BLaER1 (cell line): ENCODE measurements around the gene MDFIC2.
"Not testable (repeated sequence)": the region's sequence is repeated elsewhere in the genome, so short reads cannot be mapped to it uniquely, and the experiment has no call there.

ENCODE experiments used
- H3K27ac ChIP-seq: shearing (Covaris generic); formaldehyde crosslinking; 2 replicates; pipeline ENCODE4 v1.8.1; 2022
- H3K27me3 ChIP-seq: shearing (Covaris generic); formaldehyde crosslinking; 2 replicates; pipeline ENCODE4 v1.8.1; 2022
- H3K36me3 ChIP-seq: shearing (Covaris generic); formaldehyde crosslinking; 2 replicates; pipeline ENCODE4 v1.8.1; 2022
- H3K4me1 ChIP-seq: shearing (Covaris generic); formaldehyde crosslinking; 2 replicates; pipeline ENCODE4 v1.8.1; 2022
- H3K4me2 ChIP-seq: shearing (Covaris generic); formaldehyde crosslinking; 2 replicates; pipeline ENCODE4 v1.8.1; 2022
- H3K4me3 ChIP-seq: shearing (Covaris generic); formaldehyde crosslinking; 2 replicates; pipeline ENCODE4 v1.8.1; 2022
- H3K9ac ChIP-seq: shearing (Covaris generic); formaldehyde crosslinking; 2 replicates; pipeline ENCODE4 v1.8.1; 2022
- H3K9me3 ChIP-seq: shearing (Covaris generic); formaldehyde crosslinking; 2 replicates; pipeline ENCODE4 v1.8.1; 2022
- H4K20me1 ChIP-seq: shearing (Covaris generic); formaldehyde crosslinking; 2 replicates; pipeline ENCODE4 v1.8.1; 2022
- Cebpa-rat ChIP-seq: shearing (Covaris generic); IDR thresholded peaks from 2 replicates; pipeline ENCODE4 v1.8.1; 2022

Gene MDFIC2

GRCh38 chr3:70309591-70309990, 2.8 kb downstream of the MDFIC2 start:
- Histone ChIP-seq H3K4me1 (no peaks in the 10 kb centered on the region), H4K20me1 (no peaks in the 10 kb centered on the region), H3K36me3 (no peaks in the 10 kb centered on the region), H3K9me3 (no peaks in the 10 kb centered on the region), H3K4me3 (no peak overlapping the region), H3K9ac (no peak overlapping the region), H3K27me3 (no peaks in the 10 kb centered on the region), H3K4me2 (no peak overlapping the region), H3K27ac (no peak overlapping the region)
- no peak for TF ChIP-seq Cebpa-rat

- Histone ChIP-seq H3K36me3 (no peaks in the 10 kb centered on the region), H3K9ac (no peak overlapping the region), H3K4me3 (no peak overlapping the region), H3K27ac (no peak overlapping the region), H4K20me1 (no peaks in the 10 kb centered on the region), H3K9me3 (no peaks in the 10 kb centered on the region), H3K4me1 (no peaks in the 10 kb centered on the region), H3K4me2 (no peak overlapping the region), H3K27me3 (no peaks in the 10 kb centered on the region)
- no peak for TF ChIP-seq Cebpa-rat
These were observed 3.7 kb downstream of the MDFIC2 start for GRCh38 chr3:70308760-70309159.

- Histone ChIP-seq H4K20me1 (no peaks in the 10 kb centered on the region), H3K9me3 (no peaks in the 10 kb centered on the region), H3K27me3 (no peaks in the 10 kb centered on the region), H3K4me1 (no peaks in the 10 kb centered on the region), H3K9ac (no peak overlapping the region), H3K4me3 (no peak overlapping the region), H3K36me3 (no peaks in the 10 kb centered on the region), H3K27ac (no peak overlapping the region), H3K4me2 (no peak overlapping the region)
- TF ChIP-seq Cebpa-rat: no peak
These were observed 5.7 kb downstream of the MDFIC2 start for GRCh38 chr3:70306736-70307135.

GRCh38 chr3:70298385-70298784, 14.1 kb downstream of the MDFIC2 start:
- no peaks in the 10 kb centered on the region for H3K4me1 ChIP-seq
- no peak overlapping the region for H3K27ac ChIP-seq
- H3K27me3 ChIP-seq: no peaks in the 10 kb centered on the region
- H3K9ac ChIP-seq: no peak overlapping the region
- TF ChIP-seq Cebpa-rat: no peak
- no peaks in the 10 kb centered on the region for H4K20me1 ChIP-seq
- no peaks in the 10 kb centered on the region for H3K36me3 ChIP-seq
- H3K4me3 ChIP-seq: no peak overlapping the region
- H3K4me2 ChIP-seq: no peak overlapping the region
- H3K9me3 ChIP-seq: no peaks in the 10 kb centered on the region

GRCh38 chr3:70291097-70291482, 21.3 kb downstream of the MDFIC2 start:
- H3K27ac ChIP-seq: no peak overlapping the region
- no peaks in the 10 kb centered on the region for H3K9me3 ChIP-seq
- no peaks in the 10 kb centered on the region for H3K36me3 ChIP-seq
- no peak for TF ChIP-seq Cebpa-rat
- no peaks in the 10 kb centered on the region for H4K20me1 ChIP-seq
- H3K27me3 ChIP-seq: no peaks in the 10 kb centered on the region
- H3K4me2 ChIP-seq: no peak overlapping the region
- H3K4me3 ChIP-seq: no peak overlapping the region
- H3K4me1 ChIP-seq: no peaks in the 10 kb centered on the region
- H3K9ac ChIP-seq: no peak overlapping the region

GRCh38 chr3:70290431-70291096, 21.9 kb downstream of the MDFIC2 start:
- H4K20me1 ChIP-seq, H3K4me3 ChIP-seq, H3K36me3 ChIP-seq, H3K9me3 ChIP-seq, H3K27me3 ChIP-seq, H3K4me1 ChIP-seq, H3K4me2 ChIP-seq, H3K27ac ChIP-seq, H3K9ac ChIP-seq: not testable (repeated sequence)

GRCh38 chr3:70281663-70282062, 30.8 kb downstream of the MDFIC2 start:
- Histone ChIP-seq H3K9ac (no peak overlapping the region), H3K36me3 (no peaks in the 10 kb centered on the region), H3K4me1 (no peaks in the 10 kb centered on the region), H3K9me3 (no peaks in the 10 kb centered on the region), H3K27ac (no peak overlapping the region), H3K27me3 (no peaks in the 10 kb centered on the region), H4K20me1 (no peaks in the 10 kb centered on the region), H3K4me3 (no peak overlapping the region), H3K4me2 (no peak overlapping the region)
- TF ChIP-seq Cebpa-rat: no peak

GRCh38 chr3:70277304-70277703, 35.1 kb downstream of the MDFIC2 start:
- Histone ChIP-seq H3K4me1 (no peaks in the 10 kb centered on the region), H3K4me2 (no peak overlapping the region), H3K4me3 (no peak overlapping the region), H3K27me3 (no peaks in the 10 kb centered on the region), H3K9me3 (no peaks in the 10 kb centered on the region), H4K20me1 (no peaks in the 10 kb centered on the region), H3K9ac (no peak overlapping the region), H3K27ac (no peak overlapping the region), H3K36me3 (no peaks in the 10 kb centered on the region)
- no peak for TF ChIP-seq Cebpa-rat

- Histone ChIP-seq H4K20me1 (no peaks in the 10 kb centered on the region), H3K9me3 (no peaks in the 10 kb centered on the region), H3K27ac (no peak overlapping the region), H3K4me1 (no peaks in the 10 kb centered on the region), H3K4me2 (no peak overlapping the region), H3K4me3 (no peak overlapping the region), H3K27me3 (no peaks in the 10 kb centered on the region), H3K9ac (no peak overlapping the region), H3K36me3 (no peaks in the 10 kb centered on the region)
- no peak for TF ChIP-seq Cebpa-rat
These were observed 35.5 kb downstream of the MDFIC2 start for GRCh38 chr3:70276901-70277300.

GRCh38 chr3:70273492-70273891, 38.9 kb downstream of the MDFIC2 start:
- no peak overlapping the region for H3K4me3 ChIP-seq
- no peak for TF ChIP-seq Cebpa-rat
- H4K20me1 ChIP-seq: no peaks in the 10 kb centered on the region
- H3K27me3 ChIP-seq: no peaks in the 10 kb centered on the region
- H3K27ac ChIP-seq: no peak overlapping the region
- H3K9me3 ChIP-seq: no peaks in the 10 kb centered on the region
- no peak overlapping the region for H3K4me2 ChIP-seq
- H3K9ac ChIP-seq: no peak overlapping the region
- no peaks in the 10 kb centered on the region for H3K4me1 ChIP-seq
- H3K36me3 ChIP-seq: no peaks in the 10 kb centered on the region

GRCh38 chr3:70272798-70273197, 39.6 kb downstream of the MDFIC2 start:
- Histone ChIP-seq H3K9ac (no peak overlapping the region), H3K4me2 (no peak overlapping the region), H3K9me3 (no peaks in the 10 kb centered on the region), H3K27me3 (no peaks in the 10 kb centered on the region), H4K20me1 (no peaks in the 10 kb centered on the region), H3K36me3 (no peaks in the 10 kb centered on the region), H3K27ac (no peak overlapping the region), H3K4me3 (no peak overlapping the region), H3K4me1 (no peaks in the 10 kb centered on the region)
- TF ChIP-seq Cebpa-rat: no peak
